HG03520 (cell line): ENCODE results near the gene RICTOR.
"Not testable (repeated sequence)": the region's sequence is repeated elsewhere in the genome, so short reads cannot be mapped to it uniquely, and the experiment has no call there.

Source experiments
- ATAC-seq: cut with Tn5 transposase; IDR thresholded peaks from one replicate; pipeline ENCODE4 v1.9.1; 2021; ENCODE audit warnings: mild to moderate bottlenecking, moderate library complexity; ENCODE audit not compliant: unreplicated experiment

RICTOR gene

GRCh38 chr5:39013938-39014337 is 60.3 kb downstream of the RICTOR start:
- no peak for ATAC-seq

DNA sequence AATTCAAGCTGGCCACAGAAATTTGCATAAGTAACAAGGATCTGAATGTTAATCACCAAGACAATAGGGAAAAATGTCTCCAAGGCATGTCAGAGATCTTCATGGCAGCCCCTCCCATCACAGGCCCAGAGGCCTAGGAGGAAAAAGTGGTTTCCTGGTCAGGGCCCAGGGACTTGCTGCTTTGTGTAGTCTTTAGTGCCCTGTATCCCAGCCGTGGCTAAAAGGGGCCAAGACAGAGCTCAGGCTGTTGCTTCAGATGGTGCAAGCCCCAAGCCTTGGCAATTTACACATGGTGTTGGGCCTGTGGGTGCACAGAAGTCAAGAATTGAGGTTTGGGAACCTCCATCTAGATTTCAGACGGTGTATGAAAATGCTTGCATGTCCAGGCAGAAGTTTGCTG is 63.2 kb downstream of the RICTOR start:
- not testable (repeated sequence) for ATAC-seq

DNA sequence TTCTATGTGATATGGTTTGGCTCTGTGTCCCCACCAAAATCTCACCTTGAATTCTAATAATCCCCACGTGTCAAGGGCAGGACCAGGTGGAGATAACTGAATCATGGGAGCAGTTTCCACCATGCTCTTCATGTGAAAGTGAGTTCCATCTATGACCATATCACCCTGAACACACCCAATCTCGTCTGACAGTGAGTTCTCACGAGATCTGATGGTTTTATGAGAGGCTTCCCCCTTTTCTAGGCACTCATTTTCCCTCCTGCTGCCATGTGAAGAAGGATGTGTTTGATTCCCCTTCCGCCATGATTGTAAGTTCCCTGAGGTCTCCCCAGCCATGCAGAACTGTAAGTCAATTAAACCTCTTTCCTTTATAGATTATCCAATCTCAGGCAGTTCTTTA is 64.2 kb downstream of the RICTOR start:
- no peak for ATAC-seq

DNA sequence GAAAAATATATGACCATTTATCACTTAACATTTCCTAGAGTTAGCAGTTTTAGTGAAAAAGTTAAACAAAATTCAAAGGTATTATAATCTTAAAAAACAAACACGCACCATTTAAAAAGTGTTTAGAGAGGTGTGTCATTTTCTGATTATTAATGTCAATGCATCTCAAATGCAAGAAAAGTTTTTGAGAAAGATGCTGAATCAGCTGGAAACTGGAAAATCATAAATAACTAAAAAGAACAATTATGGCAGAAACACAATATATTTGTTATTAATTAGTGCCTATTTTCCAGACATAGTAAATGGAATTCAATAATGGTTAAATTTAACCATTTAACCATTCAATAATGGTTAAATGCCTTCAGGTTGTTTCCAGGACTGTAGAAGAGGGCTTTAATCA is 64.9 kb downstream of the RICTOR start:
- ATAC-seq: no peak

DNA sequence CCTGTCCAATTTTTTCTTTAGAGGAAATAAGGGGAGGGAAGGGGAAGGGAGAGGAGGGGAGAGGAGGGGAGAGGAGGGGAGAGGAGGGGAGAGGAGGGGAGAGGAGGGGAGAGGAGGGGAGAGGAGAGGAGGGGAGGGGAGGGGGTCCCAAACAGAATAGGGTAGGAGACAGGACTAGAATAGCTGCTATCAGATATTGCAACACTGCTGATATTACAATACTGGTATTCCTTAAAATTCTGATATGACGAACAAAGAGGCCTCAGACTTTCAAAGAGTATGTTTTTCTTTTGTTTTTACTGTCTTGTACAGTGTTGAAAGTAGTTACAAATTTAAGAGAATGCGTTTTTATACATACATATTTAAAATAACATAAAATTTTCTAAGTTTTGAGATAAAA is 67.5 kb downstream of the RICTOR start:
- no peak for ATAC-seq

- no peak for ATAC-seq
Observed at GRCh38 chr5:39005566-39006232, 68.5 kb downstream of the RICTOR start.

DNA sequence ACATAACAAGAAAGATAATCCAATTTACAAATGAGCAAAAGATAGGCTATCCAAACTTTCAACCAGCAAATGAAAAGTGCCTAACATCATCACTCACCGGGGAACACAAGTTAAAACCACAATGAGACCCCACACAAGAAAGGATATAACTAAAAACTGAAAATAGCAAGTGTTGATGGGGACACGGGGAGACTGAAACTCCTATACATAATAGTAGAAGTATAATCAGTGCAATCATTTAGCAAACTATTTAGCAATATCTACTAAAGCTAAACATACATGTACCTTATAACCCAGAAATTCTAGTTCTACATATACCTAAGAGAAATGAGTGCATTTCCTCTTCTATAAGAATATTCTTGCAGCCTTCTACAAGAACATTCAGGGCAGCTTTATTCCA is 72.5 kb downstream of the RICTOR start:
- no peak for ATAC-seq

- ATAC-seq: no peak
Observed at GRCh38 chr5:38999037-38999436, 75.2 kb downstream of the RICTOR start.

DNA sequence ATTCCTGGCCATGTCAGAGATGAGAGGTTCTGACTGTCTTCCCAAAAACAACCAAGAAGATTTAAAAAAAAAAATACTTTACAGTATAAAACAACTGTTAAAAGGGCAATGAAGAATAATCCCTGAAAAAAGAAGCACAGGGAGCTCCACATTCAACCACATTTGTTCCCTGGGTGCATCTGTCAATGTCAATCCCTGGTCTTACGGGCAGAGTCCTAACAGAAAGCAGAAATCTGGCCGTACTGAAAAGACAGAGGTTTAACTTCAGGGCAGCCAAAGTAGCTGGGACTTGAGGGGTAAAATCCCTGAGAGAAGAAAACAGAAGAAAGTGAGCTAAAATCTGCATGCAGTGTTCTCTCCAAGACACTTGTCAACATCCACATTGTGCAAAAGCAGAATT is 76.6 kb downstream of the RICTOR start:
- no peak for ATAC-seq

GRCh38 chr5:38996123-38996522 is 78.1 kb downstream of the RICTOR start:
- no peak for ATAC-seq

DNA sequence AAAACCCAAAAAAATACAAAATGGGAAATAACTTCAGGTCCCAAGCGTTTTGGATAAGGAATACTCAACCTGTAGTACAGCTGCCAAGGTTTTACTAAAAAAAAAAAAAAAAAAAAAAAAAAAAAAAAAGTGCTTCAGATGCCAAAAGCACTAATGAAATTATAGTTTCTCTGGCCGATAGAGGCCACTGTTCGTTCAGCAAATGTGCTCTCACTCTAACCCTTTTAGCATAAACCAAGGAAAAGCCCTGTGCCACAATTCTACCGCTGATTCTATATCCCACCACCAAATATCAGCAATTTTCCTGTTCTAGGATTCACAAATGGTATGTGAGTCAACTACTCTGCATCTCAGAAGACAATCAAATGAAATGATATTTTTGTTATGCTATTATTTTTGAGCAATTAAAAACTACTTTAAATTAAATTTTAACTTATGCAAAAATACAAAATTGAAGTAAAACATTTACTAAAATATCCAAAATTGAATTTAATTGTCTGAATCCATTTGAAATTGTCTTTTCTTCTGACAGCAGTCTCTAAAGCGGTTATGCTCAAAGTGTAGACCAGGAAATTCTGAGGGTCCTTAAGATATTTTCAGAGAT is 79.8 kb downstream of the RICTOR start:
- ATAC-seq: peak; percentile 63

DNA sequence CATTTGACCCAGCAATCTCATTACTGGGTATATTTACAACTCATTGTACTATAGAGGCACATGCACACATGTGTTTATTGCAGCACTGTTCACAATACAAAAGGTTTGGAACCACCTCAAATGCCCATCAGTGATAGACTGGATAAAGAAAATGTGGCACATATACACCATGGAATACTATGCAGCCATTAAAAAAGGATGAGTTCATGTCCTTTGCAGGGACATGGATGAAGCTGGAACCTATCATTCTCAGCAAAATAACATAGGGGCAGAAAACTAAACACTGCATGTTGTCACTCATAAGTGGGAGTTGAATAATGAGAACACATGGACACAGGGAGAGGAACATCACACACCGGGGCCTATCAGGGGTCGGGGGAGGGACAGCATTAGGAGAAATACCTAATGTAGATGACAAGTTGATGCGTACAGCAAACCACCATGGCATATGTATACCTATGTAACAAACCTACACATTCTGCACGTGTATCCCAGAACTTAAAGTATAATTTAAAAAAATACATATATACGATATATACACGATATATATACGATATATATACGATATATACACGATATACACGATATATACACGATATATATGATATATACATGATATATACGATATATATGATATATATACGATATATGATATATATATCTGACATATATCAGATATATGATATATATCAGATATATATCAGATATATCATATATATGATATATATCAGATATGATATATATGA is 84.1 kb downstream of the RICTOR start:
- ATAC-seq: not testable (repeated sequence)

- ATAC-seq: no peak
Observed at GRCh38 chr5:38985909-38986452, 88.2 kb downstream of the RICTOR start.

DNA sequence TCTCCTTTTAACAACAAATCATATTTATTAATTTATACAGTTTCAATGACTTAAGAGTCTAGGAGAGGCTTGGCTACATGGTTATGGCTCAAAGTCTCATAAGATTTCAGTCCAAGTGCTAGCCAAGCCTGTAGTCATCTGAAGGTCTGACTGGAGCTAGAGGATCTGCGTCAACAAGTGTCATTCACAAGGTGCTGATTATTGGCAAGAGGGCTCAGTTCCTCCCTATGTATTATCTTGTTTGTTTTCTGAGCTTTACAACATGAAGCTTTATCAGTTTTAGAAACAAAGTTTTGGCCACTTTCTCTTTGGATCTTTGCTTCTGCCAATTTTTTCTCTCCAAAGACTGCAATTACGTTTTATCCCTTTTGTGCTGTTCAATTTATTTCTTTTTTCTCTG is 94.7 kb downstream of the RICTOR start:
- ATAC-seq: no peak

DNA sequence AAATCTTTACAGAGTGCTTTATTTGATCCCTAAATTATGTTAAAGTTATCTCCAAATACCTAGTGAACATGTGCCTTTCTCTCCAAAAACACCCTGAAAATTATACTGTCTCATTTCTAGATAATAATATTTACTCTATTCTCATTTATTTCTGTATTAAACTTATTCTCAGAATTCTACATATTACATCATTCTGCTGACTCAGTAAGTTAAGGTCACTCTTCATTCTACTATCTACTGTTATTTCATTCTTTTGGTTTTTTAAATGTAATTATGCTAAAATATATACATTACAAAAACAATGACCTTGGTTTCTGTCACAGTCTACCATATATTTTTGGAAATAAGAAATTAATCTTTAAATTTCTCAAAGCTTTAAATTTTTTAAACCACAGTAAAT is 96.2 kb downstream of the RICTOR start:
- ATAC-seq: no peak

DNA sequence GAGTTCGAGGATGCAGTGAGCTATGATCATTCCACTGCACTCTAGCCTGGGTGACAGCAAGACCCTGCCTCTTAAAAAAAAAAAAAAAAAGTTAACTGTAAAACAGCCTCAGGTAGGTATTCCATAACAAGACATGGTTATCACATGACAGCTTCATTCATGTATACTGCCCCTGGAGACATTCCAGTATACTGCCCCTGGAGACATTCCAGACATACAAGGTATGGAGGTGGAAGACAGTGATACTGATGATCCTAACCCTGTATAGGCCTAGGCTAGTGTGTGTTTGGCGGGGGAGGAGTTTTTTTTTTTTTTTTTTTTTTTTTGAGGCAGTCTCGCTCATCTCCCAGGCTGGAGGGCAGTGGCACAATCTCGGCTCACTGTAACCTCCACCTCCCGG is 105.5 kb downstream of the RICTOR start:
- no peak for ATAC-seq

GRCh38 chr5:38961691-38962090 is 112.5 kb downstream of the RICTOR start:
- ATAC-seq: no peak

GRCh38 chr5:38953426-38954012 is 120.7 kb downstream of the RICTOR start:
- no peak for ATAC-seq

GRCh38 chr5:38948501-38948900 is 125.7 kb downstream of the RICTOR start:
- no peak for ATAC-seq

DNA sequence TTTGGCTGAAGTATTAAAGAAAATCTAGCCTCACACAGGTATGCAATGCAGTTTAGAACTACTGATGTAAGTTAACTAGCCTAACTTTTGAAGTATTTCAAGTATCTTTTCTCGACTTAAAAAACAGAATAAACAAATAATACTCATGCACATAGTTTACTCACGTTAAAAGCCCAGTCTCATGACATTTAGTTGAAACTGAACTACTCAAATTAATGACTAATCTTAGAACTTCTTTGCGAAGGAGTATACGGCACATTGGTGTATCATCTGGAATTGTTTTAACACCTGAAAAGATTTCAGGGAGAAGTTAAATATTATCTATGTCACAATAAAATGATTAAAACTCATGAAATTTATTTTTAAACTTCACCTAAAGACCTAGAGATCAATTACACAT is 129.9 kb downstream of the RICTOR start:
- ATAC-seq: no peak

- ATAC-seq: no peak
Observed at GRCh38 chr5:38941912-38942311, 132.3 kb downstream of the RICTOR start.
